ENCODE results near the gene CALCOCO1.

DNA sequence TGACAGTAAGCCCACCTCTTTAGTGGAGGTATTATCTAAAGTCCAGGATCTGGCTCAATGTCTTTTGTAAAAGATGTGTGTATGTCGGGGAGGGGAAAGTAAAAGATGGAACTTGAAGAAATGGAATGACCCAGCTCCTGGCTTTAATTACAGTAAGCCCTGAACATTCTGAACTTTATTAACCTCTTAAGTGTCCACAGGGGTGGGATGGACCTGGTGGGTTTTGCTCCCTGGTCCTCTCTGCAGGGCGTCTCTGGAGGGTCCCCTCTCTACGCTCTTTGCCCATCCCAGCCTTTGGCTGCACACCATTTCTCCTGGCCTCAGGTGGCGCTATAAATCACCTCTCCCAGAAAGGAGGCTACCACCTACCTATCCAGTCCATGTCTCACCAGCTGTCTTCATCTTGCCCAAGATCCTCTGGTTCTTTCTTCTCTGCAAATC is 28.2 kb upstream of the CALCOCO1 start:
- TF ChIP-seq, protein P1, sequence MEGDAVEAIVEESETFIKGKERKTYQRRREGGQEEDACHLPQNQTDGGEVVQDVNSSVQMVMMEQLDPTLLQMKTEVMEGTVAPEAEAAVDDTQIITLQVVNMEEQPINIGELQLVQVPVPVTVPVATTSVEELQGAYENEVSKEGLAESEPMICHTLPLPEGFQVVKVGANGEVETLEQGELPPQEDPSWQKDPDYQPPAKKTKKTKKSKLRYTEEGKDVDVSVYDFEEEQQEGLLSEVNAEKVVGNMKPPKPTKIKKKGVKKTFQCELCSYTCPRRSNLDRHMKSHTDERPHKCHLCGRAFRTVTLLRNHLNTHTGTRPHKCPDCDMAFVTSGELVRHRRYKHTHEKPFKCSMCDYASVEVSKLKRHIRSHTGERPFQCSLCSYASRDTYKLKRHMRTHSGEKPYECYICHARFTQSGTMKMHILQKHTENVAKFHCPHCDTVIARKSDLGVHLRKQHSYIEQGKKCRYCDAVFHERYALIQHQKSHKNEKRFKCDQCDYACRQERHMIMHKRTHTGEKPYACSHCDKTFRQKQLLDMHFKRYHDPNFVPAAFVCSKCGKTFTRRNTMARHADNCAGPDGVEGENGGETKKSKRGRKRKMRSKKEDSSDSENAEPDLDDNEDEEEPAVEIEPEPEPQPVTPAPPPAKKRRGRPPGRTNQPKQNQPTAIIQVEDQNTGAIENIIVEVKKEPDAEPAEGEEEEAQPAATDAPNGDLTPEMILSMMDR (conservative IDR thresholded peaks at IDR 0.05; ENCODE audit: low read depth, low read length) = 0 out of 2 replicates have a peak, but pooled peaks have one; percentile 20
- TF ChIP-seq EZH2phosphoT487 (IDR thresholded peaks at IDR 0.05; ENCODE audit: borderline replicate concordance, low read length) = no peak
